Esophagus muscularis mucosa (tissue), 4 donors: ENCODE measurements around the gene PADI2.

Experiments
- EP300 ChIP-seq: sonication (generic); formaldehyde crosslinking; IDR thresholded peaks from one replicate; pipeline ENCODE4 v1.6.1; 2017; ENCODE audit warnings: antibody characterized with exemption
- POLR2A ChIP-seq: fragments of 450-650 bp; IDR thresholded peaks from one replicate; pipeline ENCODE4 v1.6.1; 2017; ENCODE audit warnings: antibody characterized with exemption, moderate library complexity, mild to moderate bottlenecking, low read depth
- POLR2AphosphoS5 ChIP-seq, 2 donors: sonication (generic); formaldehyde crosslinking; IDR thresholded peaks; one replicate each; pipeline ENCODE4 v1.6.1; 2017; ENCODE audit warnings: antibody characterized with exemption in 2 of 2
- TF ChIP-seq, protein P1 (sequence below), 3 experiments: fragments of 200-600 bp in 2 of 3; fragments of 450-650 bp in 1 of 3; sonication (generic) in 2 of 3; IDR thresholded peaks; one replicate each; pipeline ENCODE4 v1.5.1; 2017 to 2019; ENCODE audit warnings: antibody characterized with exemption in 3 of 3, mild to moderate bottlenecking in 2 of 3, moderate library complexity in 1 of 3

GRCh38 chr1:17068789-17069188 is 50.5 kb downstream of the PADI2 start:
- TF ChIP-seq, protein P1, sequence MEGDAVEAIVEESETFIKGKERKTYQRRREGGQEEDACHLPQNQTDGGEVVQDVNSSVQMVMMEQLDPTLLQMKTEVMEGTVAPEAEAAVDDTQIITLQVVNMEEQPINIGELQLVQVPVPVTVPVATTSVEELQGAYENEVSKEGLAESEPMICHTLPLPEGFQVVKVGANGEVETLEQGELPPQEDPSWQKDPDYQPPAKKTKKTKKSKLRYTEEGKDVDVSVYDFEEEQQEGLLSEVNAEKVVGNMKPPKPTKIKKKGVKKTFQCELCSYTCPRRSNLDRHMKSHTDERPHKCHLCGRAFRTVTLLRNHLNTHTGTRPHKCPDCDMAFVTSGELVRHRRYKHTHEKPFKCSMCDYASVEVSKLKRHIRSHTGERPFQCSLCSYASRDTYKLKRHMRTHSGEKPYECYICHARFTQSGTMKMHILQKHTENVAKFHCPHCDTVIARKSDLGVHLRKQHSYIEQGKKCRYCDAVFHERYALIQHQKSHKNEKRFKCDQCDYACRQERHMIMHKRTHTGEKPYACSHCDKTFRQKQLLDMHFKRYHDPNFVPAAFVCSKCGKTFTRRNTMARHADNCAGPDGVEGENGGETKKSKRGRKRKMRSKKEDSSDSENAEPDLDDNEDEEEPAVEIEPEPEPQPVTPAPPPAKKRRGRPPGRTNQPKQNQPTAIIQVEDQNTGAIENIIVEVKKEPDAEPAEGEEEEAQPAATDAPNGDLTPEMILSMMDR (IDR thresholded peaks at IDR 0.05), result no peak
- no peak for TF ChIP-seq POLR2AphosphoS5 (IDR thresholded peaks at IDR 0.05)
- TF ChIP-seq POLR2A, result no peak
- TF ChIP-seq EP300, result no peak
